GM03348 (cell line): ENCODE measurements around the gene HSP90AB1.
A peak's percentile ranks its signal among the peaks of the same experiment; 100 is the strongest.

Experiments used
- DNase-seq: peaks from one replicate; pipeline ENCODE4 v3.0.0; 2012; ENCODE audit warnings: low spot score

The HSP90AB1 gene

DNA sequence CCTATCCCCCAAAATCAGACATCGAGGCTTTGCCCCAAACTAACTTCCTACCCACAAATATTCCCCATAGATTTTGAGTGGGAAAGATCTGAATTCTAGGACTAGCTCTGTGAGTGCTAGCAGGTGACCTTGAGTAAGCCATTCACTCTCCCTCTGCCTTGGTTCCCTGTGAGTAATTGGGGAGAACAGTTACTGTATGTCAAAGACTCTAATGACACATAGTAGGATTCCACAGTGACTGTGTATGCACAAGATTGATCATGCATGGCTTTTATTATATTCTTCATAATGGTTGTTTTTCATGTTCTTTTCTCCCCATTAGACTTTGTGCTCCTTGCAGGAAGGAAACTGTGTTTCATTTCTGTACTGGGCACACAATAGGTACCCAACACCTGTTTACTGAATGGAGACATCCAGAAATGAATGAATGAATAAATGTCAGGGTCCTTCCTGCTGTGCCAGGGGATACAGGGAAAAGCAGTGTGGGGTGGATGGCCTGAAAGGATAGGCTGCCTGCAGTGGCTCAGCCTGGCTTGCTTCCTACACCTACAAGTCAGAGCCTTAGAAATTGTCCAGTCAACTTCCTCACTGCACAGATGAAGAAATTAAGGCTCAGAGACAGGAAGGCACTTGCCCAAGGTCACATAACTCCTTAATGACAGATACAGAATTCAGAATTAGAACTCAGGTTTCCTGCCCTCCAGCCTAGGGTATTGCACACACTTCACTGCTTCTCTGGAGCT is 22.4 kb downstream of the HSP90AB1 start:
- no peak for DNase-seq

- no peak for DNase-seq
Observed at GRCh38 chr6:44269921-44270525, 23.1 kb downstream of the HSP90AB1 start, which contains the start of gene TMEM151B. Gene TMEM151B (plus strand): TSS chr6:44270450. CDS start chr6:44270743, 293 bp downstream.

- peak; percentile 42 for DNase-seq
Observed at GRCh38 chr6:44270526-44271405, 23.9 kb downstream of the HSP90AB1 start.

DNA sequence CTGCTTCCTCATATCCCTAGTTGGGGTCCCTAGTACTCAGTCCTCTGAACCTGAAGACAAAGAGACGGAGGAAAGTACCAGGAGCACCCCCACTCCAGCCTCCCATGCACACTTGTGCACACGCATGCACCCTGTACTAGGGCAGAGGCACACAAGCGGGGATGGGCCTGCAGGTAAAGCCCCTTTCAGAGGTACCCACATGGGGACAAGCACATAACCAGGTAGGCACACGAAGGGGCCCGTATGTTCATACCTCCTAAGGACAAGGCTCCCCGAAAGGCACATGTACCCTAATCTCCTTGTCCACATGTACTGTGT is 24.5 kb downstream of the HSP90AB1 start:
- DNase-seq: no peak

GRCh38 chr6:44271914-44272313 is 25.0 kb downstream of the HSP90AB1 start:
- DNase-seq: no peak

GRCh38 chr6:44272529-44272928 is 25.6 kb downstream of the HSP90AB1 start:
- DNase-seq: no peak

GRCh38 chr6:44272999-44273566 is 26.2 kb downstream of the HSP90AB1 start:
- no peak for DNase-seq

- DNase-seq: no peak
Observed at GRCh38 chr6:44273617-44274016, 26.7 kb downstream of the HSP90AB1 start.

DNA sequence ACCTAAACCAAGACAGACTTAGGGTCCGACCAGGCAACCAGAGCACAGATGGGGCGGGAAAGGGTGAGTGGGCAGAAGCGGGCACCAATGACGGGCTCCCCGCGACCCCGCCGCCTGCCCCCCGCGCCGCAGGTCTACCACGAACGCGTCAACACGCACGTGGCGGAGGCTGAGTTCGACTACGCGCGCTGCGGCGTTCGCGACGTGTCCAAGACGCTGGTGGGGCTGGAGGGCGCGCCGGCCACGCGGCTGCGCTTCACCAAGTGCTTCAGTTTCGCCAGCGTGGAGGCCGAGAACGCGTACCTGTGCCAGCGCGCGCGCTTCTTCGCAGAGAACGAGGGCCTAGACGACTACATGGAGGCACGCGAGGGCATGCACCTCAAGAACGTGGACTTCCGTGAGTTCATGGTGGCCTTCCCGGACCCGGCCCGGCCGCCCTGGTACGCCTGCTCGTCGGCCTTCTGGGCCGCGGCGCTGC is 28.4 kb downstream of the HSP90AB1 start:
- no peak for DNase-seq

GRCh38 chr6:44275749-44276648 is 29.1 kb downstream of the HSP90AB1 start:
- no peak for DNase-seq

DNA sequence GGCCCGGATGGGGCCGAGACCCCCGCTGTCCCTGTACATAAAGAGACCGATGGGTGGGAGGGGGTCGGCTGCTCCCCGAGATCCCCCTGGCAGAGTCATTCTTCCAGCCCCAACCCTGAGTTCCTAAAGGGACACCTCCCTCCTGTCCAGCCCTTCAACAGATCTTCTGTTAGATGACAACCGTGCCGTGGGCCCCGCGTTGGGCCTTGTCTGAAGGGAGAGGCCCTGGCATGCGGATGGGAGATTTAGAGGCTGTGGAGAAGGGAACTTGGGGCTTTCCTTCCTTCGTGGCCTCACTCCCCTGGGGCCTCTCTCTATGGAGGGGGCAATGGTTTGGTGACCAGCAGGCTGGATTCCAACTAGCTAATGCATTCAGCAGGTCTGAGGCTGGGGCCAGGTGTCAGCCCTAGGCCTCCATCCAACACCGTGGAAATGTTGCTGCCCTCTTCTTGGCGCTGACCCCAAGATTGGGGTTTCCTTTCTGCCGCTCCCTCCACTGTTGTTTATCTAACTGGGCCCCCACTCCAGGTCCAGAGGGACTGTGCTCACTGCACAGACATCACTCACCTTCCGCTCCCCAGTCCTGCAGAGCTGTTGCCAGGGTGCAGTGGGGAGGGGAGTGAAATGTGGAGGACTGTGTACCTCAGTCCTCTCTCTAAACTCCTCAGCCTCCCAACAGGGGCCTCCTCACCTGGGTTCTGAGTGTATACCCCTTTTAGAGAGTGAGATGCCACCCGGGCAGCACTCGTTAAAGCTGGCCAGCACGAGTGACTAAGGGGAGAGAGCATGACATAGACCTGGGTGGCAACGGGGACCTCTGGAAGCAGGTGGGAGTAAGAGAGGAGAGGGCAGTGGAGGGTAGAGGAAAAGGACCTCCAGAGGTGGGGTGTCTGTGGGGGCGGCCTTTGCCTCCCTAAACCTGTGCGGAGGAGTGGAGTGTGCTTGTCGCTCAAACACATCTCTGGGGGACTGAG is 30.1 kb downstream of the HSP90AB1 start:
- DNase-seq: no peak

DNA sequence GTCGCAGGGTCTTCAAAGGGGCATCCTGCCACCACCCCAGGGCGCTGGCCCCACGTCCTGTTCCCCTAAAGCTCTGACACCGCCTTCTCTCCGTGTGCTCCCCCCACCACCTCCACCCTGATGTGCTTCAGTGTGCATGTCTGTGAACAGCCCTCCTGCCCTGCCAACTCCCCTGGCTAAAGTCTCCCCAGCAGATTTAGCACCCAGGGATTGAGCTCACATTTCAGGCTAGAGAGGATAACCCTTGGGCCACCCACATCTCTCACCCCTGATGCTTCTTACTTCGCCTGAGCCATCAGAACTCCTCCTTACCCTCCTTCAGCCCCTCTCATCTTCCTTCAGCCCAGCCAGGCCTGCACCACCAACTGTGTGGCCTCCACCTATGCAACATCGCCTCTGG is 30.9 kb downstream of the HSP90AB1 start:
- DNase-seq: no peak

GRCh38 chr6:44278315-44278714 is 31.4 kb downstream of the HSP90AB1 start:
- no peak for DNase-seq

GRCh38 chr6:44278774-44279697 is 32.1 kb downstream of the HSP90AB1 start:
- no peak for DNase-seq

DNA sequence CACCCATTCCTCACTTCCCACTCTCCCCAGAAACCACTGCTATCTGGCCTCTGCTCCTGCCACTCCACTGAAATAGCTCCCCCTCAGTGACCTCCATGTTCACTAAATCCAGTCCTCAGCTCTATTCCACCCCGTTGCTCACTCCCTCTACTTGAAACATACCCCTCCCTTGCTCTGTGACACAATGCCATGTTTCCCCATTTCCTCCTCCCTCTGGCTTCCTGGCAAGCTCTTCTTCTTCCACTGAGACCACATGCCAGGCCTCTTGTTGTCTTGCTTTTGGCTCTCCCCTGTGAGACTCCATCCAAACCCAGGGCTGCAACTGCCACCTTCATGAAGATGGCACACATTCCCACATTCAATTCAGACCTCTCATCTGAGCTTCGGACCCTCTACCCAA is 37.2 kb downstream of the HSP90AB1 start:
- DNase-seq: no peak

DNA sequence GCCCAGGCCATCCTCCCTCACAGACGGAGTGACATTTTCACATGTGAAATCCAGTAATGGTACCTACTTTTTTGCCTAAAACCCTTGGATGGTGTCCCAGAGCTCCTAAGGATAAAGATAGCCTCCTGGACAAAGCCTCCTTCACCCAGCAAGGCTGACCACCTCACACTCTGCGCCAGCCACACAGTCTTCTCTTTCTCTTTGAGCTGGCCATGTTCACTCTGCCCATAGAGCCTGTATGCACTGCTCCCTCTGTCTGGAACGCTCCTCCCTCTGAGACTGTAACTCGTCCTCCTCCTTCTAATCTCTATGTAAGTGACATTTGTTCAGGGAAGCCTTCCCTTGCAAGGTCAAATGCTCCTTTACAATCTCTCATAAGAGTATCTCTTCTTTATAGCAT is 38.0 kb downstream of the HSP90AB1 start:
- DNase-seq: no peak

GRCh38 chr6:44285552-44286284 is 38.8 kb downstream of the HSP90AB1 start:
- DNase-seq: peak; percentile 47

DNA sequence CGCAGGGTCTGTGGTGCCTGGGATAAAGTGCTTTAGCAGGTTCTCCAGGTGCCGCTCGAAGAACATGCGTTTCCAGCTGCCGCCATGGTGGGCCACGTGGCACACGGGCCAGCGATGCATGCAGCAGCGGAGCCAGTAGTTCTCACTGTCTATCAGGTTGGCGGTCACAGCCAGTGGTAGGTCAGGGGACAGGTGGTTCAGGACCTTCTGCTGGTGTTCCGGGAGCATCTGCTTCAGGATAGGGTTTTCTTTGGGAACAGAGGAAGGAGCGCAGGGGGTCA is 39.3 kb downstream of the HSP90AB1 start:
- DNase-seq: no peak

DNA sequence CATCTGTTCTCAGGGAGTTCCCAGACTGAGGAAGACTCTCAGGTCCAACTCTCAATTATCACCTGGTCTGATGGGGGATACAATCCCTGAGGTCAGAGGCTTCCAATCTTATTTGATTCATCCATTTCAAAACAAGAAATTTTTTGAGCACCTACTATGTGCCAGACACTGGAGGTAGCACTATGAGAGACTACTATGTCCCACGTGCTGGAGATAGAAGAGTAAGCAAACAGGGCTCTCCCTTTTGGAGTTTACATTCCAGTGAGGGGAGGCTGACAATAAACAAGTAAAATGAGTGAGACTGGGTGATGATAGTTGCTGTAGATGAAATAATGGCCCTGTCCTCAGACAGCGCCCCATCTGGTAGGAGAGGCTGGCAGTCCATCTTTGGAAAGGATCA is 39.8 kb downstream of the HSP90AB1 start:
- no peak for DNase-seq
